ENCODE measurements around the gene ULK1.

DNA sequence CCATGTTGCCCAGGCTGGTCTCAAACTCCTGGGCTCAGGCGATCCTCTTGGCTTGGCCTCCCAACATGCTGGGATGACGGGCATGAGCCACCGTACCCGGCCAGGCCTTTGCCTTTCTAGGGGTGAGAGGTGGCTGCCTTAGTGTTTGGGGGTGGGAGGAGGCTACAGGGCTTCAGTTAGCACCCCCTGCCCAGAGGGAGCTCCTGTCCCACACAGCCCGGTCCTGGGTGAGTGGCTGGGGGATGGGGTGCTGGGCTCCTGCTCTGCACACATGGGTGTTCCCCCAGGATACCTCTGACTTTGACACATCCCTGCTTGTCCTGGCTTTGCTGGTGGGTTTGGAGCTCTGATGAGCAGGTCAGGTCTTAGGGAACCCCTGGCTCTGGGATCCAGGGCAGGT lies 9.9 kb downstream of the ULK1 start:
- no peak for TF ChIP-seq POLR2A (IDR thresholded peaks at IDR 0.05; ENCODE audit: low read depth, low read length)
- TF ChIP-seq POLR2AphosphoS5 (IDR thresholded peaks at IDR 0.05; ENCODE audit: low read depth, low read length): no peak
- no peak for TF ChIP-seq TAF1 (IDR thresholded peaks at IDR 0.05; ENCODE audit: low read depth, low read length)
